Stomach (tissue), 9 donors: ENCODE results near the gene LRRC56. TPM values are rescaled to one million over a fixed set of nuclear protein-coding genes. Genes with fewer than 3 reads are reported as not detected.
A peak's percentile ranks its signal among the peaks of the same experiment; 100 is the strongest.

Source experiments
- DNase-seq, 2 donors: peaks; one replicate each; pipeline versions ENCODE4 v3.0.0 to v3.0.0-alpha.2; 2013 to 2019
- H3K27ac ChIP-seq, 5 donors: fragments of 200-600 bp in 4 of 5; sonication (generic) in 4 of 5; one replicate each; pipeline ENCODE4 v1.5.1; 2013 to 2019; ENCODE audit warnings: mild to moderate bottlenecking in 1 of 5, moderate library complexity in 1 of 5
- H3K27me3 ChIP-seq, 3 donors: fragments of 200-600 bp; sonication (generic); one replicate each; pipeline ENCODE4 v1.5.1; 2017 to 2019; ENCODE audit warnings: mixed run types in 1 of 3
- H3K36me3 ChIP-seq, 4 donors: fragments of 200-600 bp; sonication (generic); 1 replicate in 3 of 4; 2 replicates in 1 of 4; pipeline ENCODE4 v1.5.1; 2016 to 2019
- H3K4me1 ChIP-seq, 4 donors: fragments of 200-600 bp; sonication (generic); one replicate each; pipeline ENCODE4 v1.5.1; 2016 to 2019
- H3K4me3 ChIP-seq, 4 donors: fragments of 200-600 bp; sonication (generic) in 3 of 4; one replicate each; pipeline ENCODE4 v1.5.1; 2016 to 2019; ENCODE audit warnings: mild to moderate bottlenecking in 1 of 4
- H3K9me3 ChIP-seq, 4 donors: fragments of 200-600 bp; sonication (generic); one replicate each; pipeline ENCODE4 v1.5.1; 2016 to 2019
- EP300 ChIP-seq: sonication (generic); formaldehyde crosslinking; IDR thresholded peaks from one replicate; pipeline ENCODE4 v1.6.1; 2017; ENCODE audit warnings: antibody characterized with exemption
- POLR2A ChIP-seq, 4 donors: fragments of 450-650 bp; IDR thresholded peaks; one replicate each; pipeline ENCODE4 v1.6.1; 2016; ENCODE audit warnings: antibody characterized with exemption in 4 of 4, control low read depth in 2 of 4, mild to moderate bottlenecking in 1 of 4, moderate library complexity in 1 of 4
- POLR2AphosphoS5 ChIP-seq, 3 donors: sonication (generic); formaldehyde crosslinking; IDR thresholded peaks; one replicate each; pipeline ENCODE4 v1.6.1; 2016; ENCODE audit warnings: antibody characterized with exemption in 3 of 3
- whole genome bisulfite sequencing, 5 donors: extraction: QIAGEN DNeasy Blood & Tissue Kit in 3 of 5; methylation state at CpG; one replicate each; pipeline versions ENCODE4 v1.1.5 to v1.1.7; 2013 to 2018; 5-methylcytosine and 5-hydroxymethylcytosine counted together
- intact Hi-C: fragments of 100-400 bp; cut with DNase I; formaldehyde crosslinking; loops from one replicate; pipeline ENCODE4 v1.15.1; 2023; ENCODE audit warnings: low total_unique reads
- polyA plus RNA-seq, 3 donors: library from polyadenylated mRNA; stranded (reverse); fragments of 200-250 nt; gene quantifications; one replicate each; pipeline ENCODE4 v1.2.3, GENCODE V29; 2013
- total RNA-seq, 5 donors: library from RNA; depleted of rRNA; stranded (reverse); fragments of >200 nt; gene quantifications; one replicate each; pipeline versions ENCODE4 v1.1.0 to v1.2.3, GENCODE V29; 2014 to 2016
- TF ChIP-seq, protein P1 (sequence below), 7 experiments: fragments of 450-650 bp in 4 of 7; fragments of 200-600 bp in 3 of 7; sonication (generic) in 3 of 7; IDR thresholded peaks; one replicate each; pipeline ENCODE4 v1.5.1; 2016 to 2019; ENCODE audit warnings: antibody characterized with exemption in 7 of 7, control low read depth in 2 of 7, mild to moderate bottlenecking in 1 of 7
- donor health status: healthy with polysubstance abuse.
- donor health status: Bipolar disorder and iron deficiency.
- donor health status: healthy.

The LRRC56 gene
- total and polyA plus RNA-seq, 8 donors: 0.18 to 8.1 (median 2.9) TPM; not detected in 1

DNA sequence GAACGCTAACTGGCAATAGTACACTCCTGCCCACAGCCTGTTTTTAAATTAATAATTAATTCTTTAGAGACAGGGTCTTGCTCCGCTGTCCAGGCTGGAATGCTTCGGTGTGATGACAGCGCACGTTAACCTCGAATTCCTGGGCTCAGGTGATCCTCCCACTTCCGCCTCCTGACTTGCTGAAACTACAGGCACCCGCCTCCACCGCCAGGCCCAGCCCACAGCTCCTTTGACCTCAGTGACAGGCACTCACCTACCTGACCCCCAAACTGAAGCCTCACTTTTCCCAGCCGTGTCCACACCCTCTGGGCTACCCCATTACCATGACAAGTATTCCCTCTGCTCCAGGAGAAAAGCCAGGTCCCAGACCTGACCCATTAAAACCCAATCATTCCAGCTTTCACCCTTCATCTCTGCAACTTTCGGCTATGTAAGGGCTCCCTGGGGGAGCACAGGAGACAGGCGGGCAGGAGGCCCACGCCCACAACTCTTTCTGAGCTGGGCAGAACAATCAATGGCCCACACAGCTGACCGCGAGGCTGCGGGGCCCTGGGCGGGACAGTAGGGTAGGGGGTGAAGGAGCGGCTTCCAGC, 22.5 kb downstream of the LRRC56 start:
- 47 to 65% (median 52%) methylated on average over 18 of the region's 18 CpGs for whole genome bisulfite sequencing, 5 donors
- H3K4me3 ChIP-seq: peak overlapping the region; percentile 84 to 92 (median 90)
- intact Hi-C loops: no loop called here
- DNase-seq: peak; percentile 61 to 72
- peaks cover 35 to 64% (median 58%) of the 10 kb centered on the region in 4 donors for H3K4me1 ChIP-seq
- H3K27me3 ChIP-seq: peaks cover 0 to 49% (median 26%) of the 10 kb centered on the region in 3 donors
- peaks cover 0 to 16% (median 7%) of the 10 kb centered on the region in 4 donors for H3K36me3 ChIP-seq
- no peaks in the 10 kb centered on the region for H3K9me3 ChIP-seq
- H3K27ac ChIP-seq: peak overlapping the region; percentile 86 to 95 (median 90)
- TF ChIP-seq POLR2AphosphoS5 (IDR thresholded peaks at IDR 0.05): peak in 1 of 3 donors; percentile 39
- TF ChIP-seq EP300: no peak

DNA sequence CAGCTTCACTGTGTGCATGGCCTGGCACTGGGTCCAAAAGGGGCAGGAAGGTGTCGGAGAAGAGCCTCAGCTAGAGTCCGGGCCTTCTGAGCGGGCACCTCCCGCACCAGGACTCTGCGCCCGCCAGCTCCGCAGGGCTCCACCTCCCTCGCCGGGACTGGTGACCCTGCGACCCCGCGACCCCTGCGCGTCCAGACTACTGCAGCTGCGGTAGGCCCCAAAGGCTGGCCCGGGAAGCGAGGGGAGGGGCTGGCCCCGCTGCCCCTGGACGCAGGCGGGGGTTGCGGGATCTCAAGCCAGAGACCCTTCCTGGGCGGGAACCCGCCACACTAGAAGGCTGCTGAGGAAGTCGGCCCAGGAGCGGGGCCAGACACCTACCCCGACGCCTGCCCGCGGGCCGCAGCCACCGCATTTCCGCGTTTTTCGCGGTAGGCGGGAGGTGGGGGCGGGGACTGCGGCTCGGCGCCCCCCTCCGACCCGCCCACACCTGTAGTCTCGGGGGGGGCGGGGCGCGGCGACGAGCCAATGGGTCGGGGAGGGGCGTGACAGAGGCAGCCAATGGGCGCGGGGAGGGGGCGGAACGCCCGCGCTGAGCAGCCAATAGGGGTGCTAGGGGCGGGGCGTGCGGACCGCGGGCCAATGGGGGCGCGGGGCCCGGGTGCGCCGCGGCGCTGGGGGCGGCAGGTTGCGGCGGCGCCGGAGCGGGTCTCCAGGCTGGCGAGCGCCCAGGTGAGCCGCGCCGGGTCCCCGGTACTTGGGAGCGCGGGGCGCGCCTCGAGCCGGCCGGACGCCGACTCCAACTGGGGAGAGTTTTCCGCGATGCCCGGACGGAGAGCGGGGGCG, 23.2 kb downstream of the LRRC56 start, which contains the start of the genes LMNTD2 and RASSF7:
TSS of gene LMNTD2 (minus strand) at position 434 of the 843 bp plus-strand sequence. CDS start at position 412, 22 bp downstream.
TSS of gene RASSF7 (plus strand) at position 666 of the 843 bp plus-strand sequence. CDS start 799 bp downstream, outside the sequence.
- peaks cover 29 to 57% (median 51%) of the 10 kb centered on the region in 4 donors for H3K4me1 ChIP-seq
- peaks cover 0 to 42% (median 20%) of the 10 kb centered on the region in 3 donors for H3K27me3 ChIP-seq
- peaks cover 0 to 16% (median 7%) of the 10 kb centered on the region in 4 donors for H3K36me3 ChIP-seq
- TF ChIP-seq, protein P1, sequence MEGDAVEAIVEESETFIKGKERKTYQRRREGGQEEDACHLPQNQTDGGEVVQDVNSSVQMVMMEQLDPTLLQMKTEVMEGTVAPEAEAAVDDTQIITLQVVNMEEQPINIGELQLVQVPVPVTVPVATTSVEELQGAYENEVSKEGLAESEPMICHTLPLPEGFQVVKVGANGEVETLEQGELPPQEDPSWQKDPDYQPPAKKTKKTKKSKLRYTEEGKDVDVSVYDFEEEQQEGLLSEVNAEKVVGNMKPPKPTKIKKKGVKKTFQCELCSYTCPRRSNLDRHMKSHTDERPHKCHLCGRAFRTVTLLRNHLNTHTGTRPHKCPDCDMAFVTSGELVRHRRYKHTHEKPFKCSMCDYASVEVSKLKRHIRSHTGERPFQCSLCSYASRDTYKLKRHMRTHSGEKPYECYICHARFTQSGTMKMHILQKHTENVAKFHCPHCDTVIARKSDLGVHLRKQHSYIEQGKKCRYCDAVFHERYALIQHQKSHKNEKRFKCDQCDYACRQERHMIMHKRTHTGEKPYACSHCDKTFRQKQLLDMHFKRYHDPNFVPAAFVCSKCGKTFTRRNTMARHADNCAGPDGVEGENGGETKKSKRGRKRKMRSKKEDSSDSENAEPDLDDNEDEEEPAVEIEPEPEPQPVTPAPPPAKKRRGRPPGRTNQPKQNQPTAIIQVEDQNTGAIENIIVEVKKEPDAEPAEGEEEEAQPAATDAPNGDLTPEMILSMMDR (IDR thresholded peaks at IDR 0.05): no peak
- TF ChIP-seq POLR2A (IDR thresholded peaks at IDR 0.05): peak in 1 of 4 donors; percentile 24
- TF ChIP-seq POLR2AphosphoS5 (IDR thresholded peaks at IDR 0.05): peak in 2 of 3 donors; percentile 82 to 88
- peak; percentile 95 to 97 for DNase-seq
- intact Hi-C loops: no loop called here
- 2 to 6% (median 4%) methylated on average over 21 to 94 of the region's 95 CpGs for WGBS, 5 donors
- H3K27ac ChIP-seq: peak within 1 kb of the TSS; percentile 90 to 98 (median 94)
- peak within 1 kb of the TSS; percentile 84 to 92 (median 90) for H3K4me3 ChIP-seq
- H3K9me3 ChIP-seq: no peaks in the 10 kb centered on the region

DNA sequence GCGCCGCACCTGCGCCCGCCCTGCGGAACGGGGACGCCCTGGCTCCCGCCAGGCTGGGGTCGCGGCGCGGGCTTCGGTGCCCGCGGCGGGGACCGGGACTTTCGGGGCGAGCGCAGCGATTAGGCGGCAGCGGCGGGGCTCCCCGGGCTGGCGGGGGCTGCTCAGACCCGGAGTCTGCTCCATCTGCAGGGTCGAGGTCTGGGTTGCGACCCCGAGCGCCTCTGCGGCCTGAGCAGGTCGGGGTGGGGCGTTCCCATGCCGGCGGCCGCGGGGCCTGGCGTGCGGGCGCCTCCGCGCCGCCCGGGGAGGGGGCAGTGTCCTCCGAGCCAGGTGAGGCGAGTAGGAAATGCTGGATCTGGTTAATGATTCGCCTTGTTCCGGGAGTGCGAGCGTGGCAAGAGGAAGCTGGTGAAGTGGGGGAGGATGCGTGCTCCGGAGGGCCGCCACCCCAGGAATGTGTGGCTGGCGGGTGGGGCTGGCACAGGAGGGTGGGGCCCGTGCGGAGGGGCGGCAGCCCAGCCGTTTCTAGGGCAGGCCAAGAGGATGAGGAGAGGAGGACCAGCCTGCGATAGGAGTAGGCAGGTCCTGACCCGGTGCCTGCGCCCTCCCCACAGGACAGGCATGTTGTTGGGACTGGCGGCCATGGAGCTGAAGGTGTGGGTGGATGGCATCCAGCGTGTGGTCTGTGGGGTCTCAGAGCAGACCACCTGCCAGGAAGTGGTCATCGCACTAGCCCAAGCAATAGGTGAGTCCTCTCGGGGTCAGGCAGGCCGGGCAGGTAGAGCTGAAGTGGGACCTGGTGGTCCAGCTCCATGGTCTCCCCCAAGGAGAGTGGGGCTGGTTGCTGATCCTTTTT, 24.0 kb downstream of the LRRC56 start:
- TF ChIP-seq POLR2AphosphoS5 (IDR thresholded peaks at IDR 0.05): peak in 2 of 3 donors; percentile 78 to 85
- TF ChIP-seq, protein P1 (IDR thresholded peaks at IDR 0.05): no peak
- Histone ChIP-seq H3K9me3 (no peaks in the 10 kb centered on the region), H3K4me1 (peaks cover 21 to 52% (median 45%) of the 10 kb centered on the region in 4 donors), H3K36me3 (peaks cover 0 to 16% (median 7%) of the 10 kb centered on the region in 4 donors), H3K4me3 (peak overlapping the region; percentile 84 to 92 (median 90)), H3K27ac (peak overlapping the region; percentile 90 to 98 (median 91)), H3K27me3 (peaks cover 0 to 33% (median 12%) of the 10 kb centered on the region in 3 donors)
- WGBS, 5 donors: 4 to 19% (median 8%) methylated on average over 26 to 67 of the region's 67 CpGs
- DNase-seq: peak; percentile 89 to 96
- intact Hi-C loops: no loop called here

DNA sequence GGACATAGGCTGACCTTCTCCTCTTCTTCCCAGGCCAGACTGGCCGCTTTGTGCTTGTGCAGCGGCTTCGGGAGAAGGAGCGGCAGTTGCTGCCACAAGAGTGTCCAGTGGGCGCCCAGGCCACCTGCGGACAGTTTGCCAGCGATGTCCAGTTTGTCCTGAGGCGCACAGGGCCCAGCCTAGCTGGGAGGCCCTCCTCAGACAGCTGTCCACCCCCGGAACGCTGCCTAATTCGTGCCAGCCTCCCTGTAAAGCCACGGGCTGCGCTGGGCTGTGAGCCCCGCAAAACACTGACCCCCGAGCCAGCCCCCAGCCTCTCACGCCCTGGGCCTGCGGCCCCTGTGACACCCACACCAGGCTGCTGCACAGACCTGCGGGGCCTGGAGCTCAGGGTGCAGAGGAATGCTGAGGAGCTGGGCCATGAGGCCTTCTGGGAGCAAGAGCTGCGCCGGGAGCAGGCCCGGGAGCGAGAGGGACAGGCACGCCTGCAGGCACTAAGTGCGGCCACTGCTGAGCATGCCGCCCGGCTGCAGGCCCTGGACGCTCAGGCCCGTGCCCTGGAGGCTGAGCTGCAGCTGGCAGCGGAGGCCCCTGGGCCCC, 24.8 kb downstream of the LRRC56 start:
- peak overlapping the region; percentile 84 to 92 (median 90) for H3K4me3 ChIP-seq
- peaks cover 0 to 16% (median 7%) of the 10 kb centered on the region in 4 donors for H3K36me3 ChIP-seq
- peaks cover 21 to 59% (median 52%) of the 10 kb centered on the region in 4 donors for H3K4me1 ChIP-seq
- H3K27ac ChIP-seq: peak overlapping the region; percentile 90 to 98 (median 91)
- DNase-seq: no peak
- 31 to 87% (median 72%) methylated on average over 6 to 29 of the region's 29 CpGs for WGBS, 5 donors
- H3K9me3 ChIP-seq: no peaks in the 10 kb centered on the region
- H3K27me3 ChIP-seq: peaks cover 0 to 25% (median 4%) of the 10 kb centered on the region in 3 donors
- no peak for TF ChIP-seq EP300
- TF ChIP-seq POLR2AphosphoS5 (IDR thresholded peaks at IDR 0.05): no peak
- TF ChIP-seq, protein P1 (IDR thresholded peaks at IDR 0.05): no peak
- no peak for TF ChIP-seq POLR2A (IDR thresholded peaks at IDR 0.05)
- intact Hi-C loops: no loop called here
